ENCODE data around the gene DHRS2.
"Not testable (repeated sequence)": the region's sequence is repeated elsewhere in the genome, so short reads cannot be mapped to it uniquely, and the experiment has no call there.

The DHRS2 gene

DNA sequence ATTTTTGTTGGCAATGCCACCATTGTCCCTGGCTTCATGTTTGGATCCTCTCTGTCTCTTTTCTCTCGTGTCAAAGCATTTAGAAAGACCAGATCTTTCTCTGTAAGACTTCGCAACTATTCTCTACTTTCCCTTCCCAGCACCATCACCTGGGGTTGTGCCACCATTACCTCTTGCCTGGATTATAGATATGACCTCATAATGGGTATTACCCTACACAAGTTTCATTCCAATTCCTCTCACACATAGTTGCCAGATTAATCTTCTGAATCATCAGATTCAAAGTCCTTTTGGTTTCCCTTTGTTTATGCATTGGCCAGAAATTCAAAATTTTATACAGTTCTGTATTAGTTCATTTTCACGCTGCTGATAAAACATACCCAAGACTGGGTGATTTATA lies 27.2 kb upstream of the DHRS2 start:
- Histone ChIP-seq H2BK12ac (ENCODE audit: low read length in 2 of 2) (no peak overlapping the region), H3K27me3 (ENCODE audit: control insufficient read depth in 1 of 2, insufficient read depth in 1 of 2, low read length in 2 of 2) (peaks cover 26 to 64% of the 10 kb centered on the region in 2 experiments), H3K14ac (ENCODE audit: low read length in 2 of 2) (no peak overlapping the region), H3K79me1 (replicated peaks; ENCODE audit: low read length, poor library complexity, severe bottlenecking) (no peaks in the 10 kb centered on the region), H3K36me3 (ENCODE audit: control insufficient read depth in 1 of 2, insufficient read depth in 2 of 2, low read depth in 1 of 2, low read length in 2 of 2) (no peaks in the 10 kb centered on the region), H4K8ac (ENCODE audit: low read length) (no peak overlapping the region), H3K4me1 (ENCODE audit: control insufficient read depth, insufficient read depth, low read depth, low read length) (no peaks in the 10 kb centered on the region), H3K18ac (ENCODE audit: low read depth in 1 of 2, low read length in 2 of 2) (no peak overlapping the region), H2BK120ac (ENCODE audit: low read depth, low read length) (no peak overlapping the region), H3K9me3 (ENCODE audit: control insufficient read depth, low read length) (no peaks in the 10 kb centered on the region), H4K91ac (ENCODE audit: low read length) (no peak overlapping the region), H2BK15ac (ENCODE audit: low read depth, poor library complexity, severe bottlenecking) (no peak overlapping the region), H2BK5ac (ENCODE audit: low read depth, low read length, poor library complexity, severe bottlenecking) (no peak overlapping the region), H3K4ac (ENCODE audit: low read depth in 1 of 2, low read length in 2 of 2) (no peak overlapping the region), H2AK5ac (ENCODE audit: low read length, severe bottlenecking) (no peak overlapping the region), H3K23ac (ENCODE audit: low read length in 2 of 2) (no peak overlapping the region), H3K4me3 (ENCODE audit: insufficient read depth in 1 of 2, low read depth in 1 of 2, low read length in 2 of 2) (no peak overlapping the region), H3K27ac (ENCODE audit: low read length, poor library complexity, severe bottlenecking) (no peak overlapping the region), H3K9ac (ENCODE audit: low read length) (no peak overlapping the region), H2AFZ (ENCODE audit: low read depth, low read length) (no peak overlapping the region), H3K4me2 (ENCODE audit: low read length, poor library complexity, severe bottlenecking) (no peak overlapping the region)
- DNase-seq = no peak
- 51% methylated on average over 3 of the region's 3 CpGs for WGBS

DNA sequence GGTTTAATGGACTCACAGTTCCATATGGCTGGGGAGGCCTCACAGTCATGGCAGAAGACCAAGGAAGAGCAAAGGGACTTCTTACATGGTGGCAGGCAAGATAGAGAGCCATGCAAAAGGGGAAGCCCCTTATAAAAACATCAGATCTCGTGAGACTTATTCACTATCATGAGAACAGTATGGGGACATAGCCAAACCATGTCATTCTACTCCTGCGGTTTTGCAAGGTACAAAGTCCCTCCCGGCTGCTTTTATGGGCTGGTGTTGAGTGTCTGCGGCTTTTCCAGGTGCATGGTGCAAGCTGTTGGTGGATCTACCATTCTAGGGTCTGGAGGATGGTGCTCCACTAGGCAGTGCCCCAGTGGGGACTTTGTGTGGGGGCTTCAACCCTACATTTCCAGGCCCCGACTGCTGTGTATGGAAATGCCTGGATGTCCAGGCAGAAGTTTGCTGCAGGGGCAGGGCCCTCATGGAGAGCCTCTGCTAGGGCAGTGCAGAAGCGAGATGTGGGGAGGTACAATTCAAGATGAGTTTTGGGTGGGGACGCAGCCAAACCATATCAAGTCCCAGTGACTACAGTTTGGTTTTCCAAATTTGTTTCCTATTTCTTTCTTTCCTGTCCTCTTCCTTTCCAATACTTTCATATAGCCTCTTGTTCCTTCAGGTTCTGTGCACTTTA lies 26.6 kb upstream of the DHRS2 start:
- H3K27ac ChIP-seq (ENCODE audit: low read length, poor library complexity, severe bottlenecking); H3K79me1 ChIP-seq (replicated peaks; ENCODE audit: low read length, poor library complexity, severe bottlenecking); H2BK15ac ChIP-seq (ENCODE audit: low read depth, poor library complexity, severe bottlenecking); H2BK5ac ChIP-seq (ENCODE audit: low read depth, low read length, poor library complexity, severe bottlenecking); DNase-seq; H4K91ac ChIP-seq (ENCODE audit: low read length); H2AFZ ChIP-seq (ENCODE audit: low read depth, low read length); H3K18ac ChIP-seq (ENCODE audit: low read depth in 1 of 2, low read length in 2 of 2); H2BK120ac ChIP-seq (ENCODE audit: low read depth, low read length); H3K9ac ChIP-seq (ENCODE audit: low read length); H2BK12ac ChIP-seq (ENCODE audit: low read length in 2 of 2); H3K4ac ChIP-seq (ENCODE audit: low read depth in 1 of 2, low read length in 2 of 2); H3K14ac ChIP-seq (ENCODE audit: low read length in 2 of 2); H4K8ac ChIP-seq (ENCODE audit: low read length); H3K36me3 ChIP-seq (ENCODE audit: control insufficient read depth in 1 of 2, insufficient read depth in 2 of 2, low read depth in 1 of 2, low read length in 2 of 2); H3K4me3 ChIP-seq (ENCODE audit: insufficient read depth in 1 of 2, low read depth in 1 of 2, low read length in 2 of 2); H3K23ac ChIP-seq (ENCODE audit: low read length in 2 of 2); H2AK5ac ChIP-seq (ENCODE audit: low read length, severe bottlenecking); H3K4me2 ChIP-seq (ENCODE audit: low read length, poor library complexity, severe bottlenecking); H3K4me1 ChIP-seq (ENCODE audit: control insufficient read depth, insufficient read depth, low read depth, low read length); H3K9me3 ChIP-seq (ENCODE audit: control insufficient read depth, low read length): not testable (repeated sequence)
- H3K27me3 ChIP-seq (ENCODE audit: control insufficient read depth in 1 of 2, insufficient read depth in 1 of 2, low read length in 2 of 2) = peaks cover 31 to 70% of the 10 kb centered on the region in 2 experiments
- WGBS = 54% methylated on average over 5 of the region's 7 CpGs

DNA sequence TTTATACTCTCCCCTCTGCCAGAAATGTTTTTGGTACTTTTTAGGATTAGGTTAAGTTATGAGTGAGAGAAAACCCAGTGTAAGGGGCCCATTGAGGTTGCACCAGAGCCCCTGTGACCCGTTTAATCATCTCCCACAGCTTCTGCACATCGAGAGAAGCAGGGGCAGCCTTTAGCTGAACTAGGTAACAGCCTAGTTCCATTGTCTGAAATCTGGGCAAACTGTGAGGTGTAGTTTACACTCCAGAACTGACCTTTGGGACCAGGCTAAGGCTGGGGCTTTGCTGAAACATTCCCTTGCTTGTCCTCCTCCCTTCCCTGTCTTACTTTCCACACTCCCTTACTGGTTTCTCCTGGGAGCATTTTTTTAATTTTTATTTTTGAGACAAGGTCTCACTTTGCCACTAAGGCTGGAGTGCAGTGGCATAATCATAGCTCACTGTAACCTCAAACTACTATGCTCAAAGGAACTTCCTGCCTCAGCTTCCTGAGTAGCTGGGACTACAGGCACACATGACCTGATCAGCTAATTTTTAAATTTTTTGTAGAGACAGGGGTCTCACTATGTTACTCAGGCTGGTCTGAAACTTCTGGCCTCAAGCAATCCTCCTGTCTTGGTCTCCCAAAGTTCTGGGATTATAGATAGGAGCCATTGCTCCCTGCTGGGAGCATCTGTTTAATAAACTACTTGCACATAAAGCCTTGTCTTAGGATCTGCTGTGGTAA lies 25.9 kb upstream of the DHRS2 start:
- H3K79me1 ChIP-seq (replicated peaks; ENCODE audit: low read length, poor library complexity, severe bottlenecking) = no peaks in the 10 kb centered on the region
- H2BK5ac ChIP-seq (ENCODE audit: low read depth, low read length, poor library complexity, severe bottlenecking) = no peak overlapping the region
- no peak overlapping the region for H3K4me2 ChIP-seq (ENCODE audit: low read length, poor library complexity, severe bottlenecking)
- H3K4me3 ChIP-seq (ENCODE audit: insufficient read depth in 1 of 2, low read depth in 1 of 2, low read length in 2 of 2) = no peak overlapping the region
- H4K8ac ChIP-seq (ENCODE audit: low read length) = no peak overlapping the region
- no peak overlapping the region for H3K14ac ChIP-seq (ENCODE audit: low read length in 2 of 2)
- no peaks in the 10 kb centered on the region for H3K36me3 ChIP-seq (ENCODE audit: control insufficient read depth in 1 of 2, insufficient read depth in 2 of 2, low read depth in 1 of 2, low read length in 2 of 2)
- H3K9me3 ChIP-seq (ENCODE audit: control insufficient read depth, low read length) = no peaks in the 10 kb centered on the region
- H3K9ac ChIP-seq (ENCODE audit: low read length) = no peak overlapping the region
- H2BK120ac ChIP-seq (ENCODE audit: low read depth, low read length) = no peak overlapping the region
- 29% methylated on average over 1 of the region's 2 CpGs for WGBS
- no peak overlapping the region for H3K23ac ChIP-seq (ENCODE audit: low read length in 2 of 2)
- DNase-seq = no peak
- H3K4ac ChIP-seq (ENCODE audit: low read depth in 1 of 2, low read length in 2 of 2) = no peak overlapping the region
- no peak overlapping the region for H3K18ac ChIP-seq (ENCODE audit: low read depth in 1 of 2, low read length in 2 of 2)
- H2AFZ ChIP-seq (ENCODE audit: low read depth, low read length) = no peak overlapping the region
- no peak overlapping the region for H4K91ac ChIP-seq (ENCODE audit: low read length)
- H3K27me3 ChIP-seq (ENCODE audit: control insufficient read depth in 1 of 2, insufficient read depth in 1 of 2, low read length in 2 of 2) = peaks cover 30 to 76% of the 10 kb centered on the region in 2 experiments
- H2AK5ac ChIP-seq (ENCODE audit: low read length, severe bottlenecking) = no peak overlapping the region
- H3K4me1 ChIP-seq (ENCODE audit: control insufficient read depth, insufficient read depth, low read depth, low read length) = no peaks in the 10 kb centered on the region
- no peak overlapping the region for H2BK15ac ChIP-seq (ENCODE audit: low read depth, poor library complexity, severe bottlenecking)
- H2BK12ac ChIP-seq (ENCODE audit: low read length in 2 of 2) = no peak overlapping the region
- H3K27ac ChIP-seq (ENCODE audit: low read length, poor library complexity, severe bottlenecking) = no peak overlapping the region

DNA sequence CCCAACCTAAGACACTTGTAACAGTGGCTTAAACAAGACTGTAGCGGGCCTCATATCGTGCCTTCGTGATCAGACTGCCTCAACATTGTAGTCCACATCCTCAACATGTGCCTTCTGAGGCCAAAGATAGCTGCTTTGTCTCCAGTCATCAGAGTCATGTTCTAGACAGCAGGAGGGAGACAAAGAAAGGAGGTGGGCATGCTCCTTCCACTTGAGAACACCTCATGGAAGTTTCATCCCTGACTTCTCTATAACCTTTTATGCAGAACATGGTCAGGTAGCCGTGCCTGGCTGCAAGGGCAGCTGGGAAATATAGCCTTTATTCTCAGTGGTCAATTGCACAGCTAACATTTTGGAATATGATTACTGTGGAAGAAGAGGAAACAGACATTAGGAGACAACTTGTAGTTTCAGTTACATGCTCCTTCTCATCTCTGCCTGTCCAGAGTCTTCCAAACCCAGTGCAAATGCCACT lies 25.3 kb upstream of the DHRS2 start:
- DNase-seq = no peak
- no peak overlapping the region for H2BK15ac ChIP-seq (ENCODE audit: low read depth, poor library complexity, severe bottlenecking)
- no peaks in the 10 kb centered on the region for H3K9me3 ChIP-seq (ENCODE audit: control insufficient read depth, low read length)
- H3K79me1 ChIP-seq (replicated peaks; ENCODE audit: low read length, poor library complexity, severe bottlenecking) = no peaks in the 10 kb centered on the region
- no peak overlapping the region for H3K4me2 ChIP-seq (ENCODE audit: low read length, poor library complexity, severe bottlenecking)
- no peak overlapping the region for H3K14ac ChIP-seq (ENCODE audit: low read length in 2 of 2)
- no peak overlapping the region for H2AFZ ChIP-seq (ENCODE audit: low read depth, low read length)
- no peak overlapping the region for H4K91ac ChIP-seq (ENCODE audit: low read length)
- no peaks in the 10 kb centered on the region for H3K4me1 ChIP-seq (ENCODE audit: control insufficient read depth, insufficient read depth, low read depth, low read length)
- no peak overlapping the region for H3K27ac ChIP-seq (ENCODE audit: low read length, poor library complexity, severe bottlenecking)
- H2BK12ac ChIP-seq (ENCODE audit: low read length in 2 of 2) = no peak overlapping the region
- H3K9ac ChIP-seq (ENCODE audit: low read length) = no peak overlapping the region
- H3K4me3 ChIP-seq (ENCODE audit: insufficient read depth in 1 of 2, low read depth in 1 of 2, low read length in 2 of 2) = no peak overlapping the region
- no peak overlapping the region for H2AK5ac ChIP-seq (ENCODE audit: low read length, severe bottlenecking)
- H2BK120ac ChIP-seq (ENCODE audit: low read depth, low read length) = no peak overlapping the region
- no peak overlapping the region for H3K18ac ChIP-seq (ENCODE audit: low read depth in 1 of 2, low read length in 2 of 2)
- no peak overlapping the region for H3K23ac ChIP-seq (ENCODE audit: low read length in 2 of 2)
- H3K27me3 ChIP-seq (ENCODE audit: control insufficient read depth in 1 of 2, insufficient read depth in 1 of 2, low read length in 2 of 2) = peaks cover 30 to 77% of the 10 kb centered on the region in 2 experiments
- WGBS = 21% methylated on average over 3 of the region's 4 CpGs
- no peak overlapping the region for H2BK5ac ChIP-seq (ENCODE audit: low read depth, low read length, poor library complexity, severe bottlenecking)
- H4K8ac ChIP-seq (ENCODE audit: low read length) = no peak overlapping the region
- no peak overlapping the region for H3K4ac ChIP-seq (ENCODE audit: low read depth in 1 of 2, low read length in 2 of 2)
- no peaks in the 10 kb centered on the region for H3K36me3 ChIP-seq (ENCODE audit: control insufficient read depth in 1 of 2, insufficient read depth in 2 of 2, low read depth in 1 of 2, low read length in 2 of 2)

All from mesenchymal stem cell (in vitro differentiated cells and primary cell).